CD4-positive, alpha-beta T cell (primary cell): Measurements from ENCODE around the gene ISCA2. TPM values are rescaled to one million over a fixed set of nuclear protein-coding genes. Genes with fewer than 3 reads are reported as not detected.

Source experiments
- ATAC-seq: fragments of 200-7000 bp; cut with Tn5 transposase; one replicate; pipeline ENCODE4 v1.10.0; 2022; ENCODE audit warnings: mild to moderate bottlenecking; ENCODE audit not compliant: poor library complexity
- CTCF ChIA-PET: fragments of 350-600 bp; sonication (Branson Sonifier 250); formaldehyde crosslinking; loops from one replicate; lab custom pipeline; 2021; ENCODE audit warnings: antibody characterized with exemption, inconsistent platforms; lab: Charles Lee
- POLR2A ChIA-PET: fragments of 350-600 bp; sonication (Branson Sonifier 250); formaldehyde crosslinking; loops from one replicate; lab custom pipeline; 2021; ENCODE audit warnings: antibody characterized with exemption, inconsistent platforms; lab: Charles Lee
- DNase-seq, 14 experiments: peaks; one replicate each; pipeline ENCODE4 v3.0.0-alpha.2; 2013 to 2020; ENCODE audit warnings: mixed read lengths in 2 of 14
- H3K27ac ChIP-seq, 2 donors: one replicate each; pipeline versions ENCODE4 v1.5.1 to v1.7.0; 2013; ENCODE audit warnings: low read length in 2 of 2, low read depth in 1 of 2, mild to moderate bottlenecking in 1 of 2
- H3K27me3 ChIP-seq, 2 experiments: 1 replicate in 1 of 2; 2 replicates in 1 of 2; pipeline versions ENCODE4 v1.6.1 to v1.7.0; 2013; ENCODE audit warnings: low read length in 2 of 2, control low read depth in 1 of 2, mild to moderate bottlenecking in 1 of 2, moderate library complexity in 1 of 2; ENCODE audit not compliant: insufficient read depth in 2 of 2, control insufficient read depth in 1 of 2
- H3K36me3 ChIP-seq: one replicate; pipeline ENCODE4 v1.6.1; 2013; ENCODE audit warnings: low read length, control low read depth; ENCODE audit not compliant: insufficient read depth
- H3K4me1 ChIP-seq: one replicate; pipeline ENCODE4 v1.6.1; 2013; ENCODE audit warnings: low read length, control low read depth; ENCODE audit not compliant: insufficient read depth
- H3K4me3 ChIP-seq: one replicate; pipeline ENCODE4 v1.5.1; 2013; ENCODE audit warnings: mild to moderate bottlenecking, low read length, moderate library complexity
- H3K9me3 ChIP-seq, 2 experiments: 1 replicate in 1 of 2; 2 replicates in 1 of 2; pipeline versions ENCODE4 v1.6.1 to v1.7.0; 2013; ENCODE audit warnings: low read length in 2 of 2, mild to moderate bottlenecking in 2 of 2, control low read depth in 1 of 2, moderate library complexity in 1 of 2; ENCODE audit not compliant: control insufficient read depth in 1 of 2, insufficient read depth in 1 of 2
- H3K27ac Mint-ChIP-seq: one replicate; pipeline ENCODE4 v1.8.0; 2020; ENCODE audit warnings: mixed read lengths
- H3K27me3 Mint-ChIP-seq: one replicate; pipeline ENCODE4 v1.8.0; 2021; ENCODE audit warnings: mixed read lengths
- H3K36me3 Mint-ChIP-seq: one replicate; pipeline ENCODE4 v1.8.0; 2021; ENCODE audit warnings: low read depth, mixed read lengths
- H3K4me1 Mint-ChIP-seq: one replicate; pipeline ENCODE4 v1.8.0; 2021; ENCODE audit warnings: low read depth, mixed read lengths
- H3K4me3 Mint-ChIP-seq: one replicate; pipeline ENCODE4 v1.8.0; 2020; ENCODE audit warnings: mild to moderate bottlenecking, mixed read lengths
- H3K9me3 Mint-ChIP-seq: one replicate; pipeline ENCODE4 v1.8.0; 2020; ENCODE audit warnings: mixed read lengths
- intact Hi-C, 2 experiments: fragments of 100-400 bp; cut with DNase I in 1 of 2; cut with micrococcal nuclease in 1 of 2; formaldehyde crosslinking; loops; one replicate each; pipeline versions ENCODE4 v1.15.1 to v1.9.0; 2023 to 2025; cut with DNase I, micrococcal nuclease
- total RNA-seq, 174 experiments: library from RNA in 2 of 174; stranded (reverse) in 2 of 174; gene quantifications; one replicate each; pipeline ENCODE4 v1.2.3 and lab custom pipeline; 2021 to 2026
- TF ChIP-seq, protein P1 (sequence below): fragments of 200-600 bp; IDR thresholded peaks from one replicate; pipeline ENCODE4 v1.8.0; 2022; ENCODE audit warnings: antibody characterized with exemption, mild to moderate bottlenecking

Gene ISCA2
- total RNA-seq, 2 experiments from 2014 or later: 22.5 to 23.7 TPM

DNA sequence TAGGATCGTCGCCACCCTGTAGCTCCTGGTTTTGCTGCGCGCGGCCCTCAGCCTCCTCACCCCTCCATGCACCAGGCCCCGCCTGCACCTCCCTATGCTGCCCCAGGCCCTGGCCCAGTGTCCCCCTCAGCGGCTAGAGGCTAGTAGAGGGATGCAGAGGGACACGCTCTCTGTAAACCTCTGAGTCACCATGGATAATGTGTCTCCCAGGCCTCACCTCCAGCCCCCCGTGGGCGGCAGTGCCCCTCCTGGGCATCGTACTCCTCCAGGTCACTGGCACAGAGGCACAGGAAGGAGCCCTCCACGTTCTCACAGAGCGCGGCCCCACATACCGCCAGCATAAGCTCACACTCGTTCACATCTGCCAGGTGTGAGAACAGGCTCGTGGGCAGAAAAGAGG is 12.3 kb downstream of the ISCA2 start:
- Histone ChIP-seq H3K27ac (no peak overlapping the region), H3K4me1 (no peaks in the 10 kb centered on the region), H3K36me3 (no peaks in the 10 kb centered on the region), H3K9me3 (no peaks in the 10 kb centered on the region), H3K4me3 (no peak overlapping the region), H3K27me3 (no peaks in the 10 kb centered on the region)
- no peak for DNase-seq
- H3K27me3 Mint-ChIP-seq: peaks cover 6% of the 10 kb centered on the region
- POLR2A ChIA-PET: no interaction called here
- TF ChIP-seq, protein P1, sequence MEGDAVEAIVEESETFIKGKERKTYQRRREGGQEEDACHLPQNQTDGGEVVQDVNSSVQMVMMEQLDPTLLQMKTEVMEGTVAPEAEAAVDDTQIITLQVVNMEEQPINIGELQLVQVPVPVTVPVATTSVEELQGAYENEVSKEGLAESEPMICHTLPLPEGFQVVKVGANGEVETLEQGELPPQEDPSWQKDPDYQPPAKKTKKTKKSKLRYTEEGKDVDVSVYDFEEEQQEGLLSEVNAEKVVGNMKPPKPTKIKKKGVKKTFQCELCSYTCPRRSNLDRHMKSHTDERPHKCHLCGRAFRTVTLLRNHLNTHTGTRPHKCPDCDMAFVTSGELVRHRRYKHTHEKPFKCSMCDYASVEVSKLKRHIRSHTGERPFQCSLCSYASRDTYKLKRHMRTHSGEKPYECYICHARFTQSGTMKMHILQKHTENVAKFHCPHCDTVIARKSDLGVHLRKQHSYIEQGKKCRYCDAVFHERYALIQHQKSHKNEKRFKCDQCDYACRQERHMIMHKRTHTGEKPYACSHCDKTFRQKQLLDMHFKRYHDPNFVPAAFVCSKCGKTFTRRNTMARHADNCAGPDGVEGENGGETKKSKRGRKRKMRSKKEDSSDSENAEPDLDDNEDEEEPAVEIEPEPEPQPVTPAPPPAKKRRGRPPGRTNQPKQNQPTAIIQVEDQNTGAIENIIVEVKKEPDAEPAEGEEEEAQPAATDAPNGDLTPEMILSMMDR: no peak
- no peak overlapping the region for H3K4me3 Mint-ChIP-seq
- no peak overlapping the region for H3K27ac Mint-ChIP-seq
- H3K9me3 Mint-ChIP-seq: no peaks in the 10 kb centered on the region
- no peaks in the 10 kb centered on the region for H3K4me1 Mint-ChIP-seq
- no peak for ATAC-seq
- CTCF ChIA-PET: no interaction called here
- intact Hi-C loops: no loop called here
- no peaks in the 10 kb centered on the region for H3K36me3 Mint-ChIP-seq

DNA sequence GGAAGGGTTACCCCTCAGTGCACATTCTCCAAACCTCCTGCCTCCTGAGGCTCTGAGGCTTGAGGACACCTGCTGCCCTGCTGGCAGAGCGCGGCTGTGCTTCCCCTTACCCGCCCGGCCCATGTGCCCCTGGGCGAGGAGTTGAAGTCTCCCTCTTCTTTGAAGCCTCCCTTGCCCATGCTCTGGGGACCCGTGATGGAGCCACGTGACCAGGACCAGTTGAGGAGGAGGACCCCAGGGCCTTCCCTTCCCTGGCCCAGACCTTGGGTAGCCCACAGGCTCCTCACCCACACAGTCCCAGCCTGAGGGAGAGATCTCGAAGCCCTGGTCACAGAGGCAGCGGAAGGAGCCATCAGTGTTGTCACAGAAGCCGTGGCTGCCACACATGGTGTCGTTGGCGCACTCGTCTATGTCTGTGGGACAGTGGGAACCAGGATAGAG is 12.9 kb downstream of the ISCA2 start:
- no peak overlapping the region for H3K4me3 Mint-ChIP-seq
- Histone ChIP-seq H3K27me3 (peaks cover 0 to 4% of the 10 kb centered on the region in 2 experiments), H3K27ac (no peak overlapping the region), H3K4me3 (no peak overlapping the region), H3K9me3 (no peaks in the 10 kb centered on the region), H3K4me1 (no peaks in the 10 kb centered on the region), H3K36me3 (no peaks in the 10 kb centered on the region)
- H3K4me1 Mint-ChIP-seq: no peaks in the 10 kb centered on the region
- no peaks in the 10 kb centered on the region for H3K9me3 Mint-ChIP-seq
- ATAC-seq (no peak), DNase-seq (no peak)
- H3K27ac Mint-ChIP-seq: no peak overlapping the region
- TF ChIP-seq, protein P1: no peak
- peaks cover 6% of the 10 kb centered on the region for H3K27me3 Mint-ChIP-seq
- CTCF ChIA-PET: no interaction called here
- POLR2A ChIA-PET: no interaction called here
- intact Hi-C loops: no loop called here
- no peaks in the 10 kb centered on the region for H3K36me3 Mint-ChIP-seq

DNA sequence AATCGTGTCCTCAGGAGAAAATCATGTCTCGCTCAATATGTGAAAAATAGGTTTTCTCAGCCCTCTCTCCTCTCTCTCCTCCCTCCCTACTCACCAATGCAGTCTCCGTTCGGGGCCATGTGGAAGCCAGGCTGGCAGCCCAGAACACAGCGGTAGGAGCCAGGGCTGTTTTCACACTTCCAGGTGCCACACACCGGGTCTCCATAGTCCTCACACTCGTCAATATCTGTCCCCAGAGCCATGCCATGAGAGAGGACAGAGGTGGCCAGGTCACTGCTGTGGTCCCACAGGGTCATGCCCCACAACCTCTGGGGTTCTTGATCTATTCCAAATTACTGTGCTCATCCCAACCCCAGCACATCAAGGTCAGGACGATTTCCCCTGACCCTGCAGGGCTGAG is 13.5 kb downstream of the ISCA2 start:
- no peaks in the 10 kb centered on the region for H3K36me3 Mint-ChIP-seq
- CTCF ChIA-PET: no interaction called here

More for the DNA sequence above, 13.5 kb downstream of the ISCA2 start:
- H3K27ac ChIP-seq: no peak overlapping the region
- H3K9me3 Mint-ChIP-seq: no peaks in the 10 kb centered on the region
- H3K27me3 ChIP-seq: peaks cover 0 to 6% of the 10 kb centered on the region in 2 experiments
- H3K4me1 Mint-ChIP-seq: no peaks in the 10 kb centered on the region
- DNase-seq (no peak), ATAC-seq (no peak)
- H3K27me3 Mint-ChIP-seq: peaks cover 6% of the 10 kb centered on the region
- no peaks in the 10 kb centered on the region for H3K4me1 ChIP-seq
- H3K36me3 ChIP-seq: no peaks in the 10 kb centered on the region
- TF ChIP-seq, protein P1: no peak
- H3K9me3 ChIP-seq: no peaks in the 10 kb centered on the region
- H3K4me3 Mint-ChIP-seq: no peak overlapping the region
- H3K27ac Mint-ChIP-seq: no peak overlapping the region
- POLR2A ChIA-PET: no interaction called here
- H3K4me3 ChIP-seq: no peak overlapping the region
- intact Hi-C loops: no loop called here
